ENCODE results near the gene PCCA.

- TF ChIP-seq YY1 (IDR thresholded peaks at IDR 0.05; ENCODE audit: insufficient read depth, insufficient read length) (no peak), SUZ12 (IDR thresholded peaks at IDR 0.05; ENCODE audit: extremely low read depth, insufficient read depth, insufficient read length) (no peak)
These were observed 370.9 kb downstream of the PCCA start for GRCh38 chr13:100459747-100460146.
